Esophagus muscularis mucosa (tissue), 3 donors: Measurements from ENCODE around the gene JAK3.

Experiments
- CTCF ChIP-seq, 3 experiments: fragments of 200-600 bp in 2 of 3; fragments of 450-650 bp in 1 of 3; sonication (generic) in 2 of 3; IDR thresholded peaks; one replicate each; pipeline ENCODE4 v1.5.1; 2017 to 2019; ENCODE audit warnings: antibody characterized with exemption in 3 of 3, mild to moderate bottlenecking in 2 of 3, moderate library complexity in 1 of 3
- POLR2A ChIP-seq: fragments of 450-650 bp; IDR thresholded peaks from one replicate; pipeline ENCODE4 v1.6.1; 2017; ENCODE audit warnings: antibody characterized with exemption, moderate library complexity, mild to moderate bottlenecking, low read depth

GRCh38 chr19:17787274-17787913, 60.4 kb downstream of the JAK3 start:
- TF ChIP-seq POLR2A (no peak), CTCF (IDR thresholded peaks at IDR 0.05) (no peak)
